OCI-LY3 (cell line): Measurements from ENCODE around the gene IMPG2.

Experiments
- H2AFZ ChIP-seq: fragments of 200-600, 300-600 bp; shearing (Covaris generic); 2 replicates; pipeline ENCODE4 v1.6.0; 2014; ENCODE audit warnings: antibody characterized with exemption, low read depth, low read length
- H3K27ac ChIP-seq: fragments of 200-600, 300-600 bp; sonication (generic); 2 replicates; pipeline ENCODE4 v1.5.1; 2014; ENCODE audit warnings: mild to moderate bottlenecking, low read length, moderate library complexity, mixed read lengths
- H3K27me3 ChIP-seq: fragments of 200-600, 300-600 bp; sonication (generic); 2 replicates; pipeline ENCODE4 v1.6.1; 2014; ENCODE audit warnings: low read depth, low read length, mixed read lengths
- H3K36me3 ChIP-seq: fragments of 200-600, 300-600 bp; sonication (generic); replicated peaks from 2 replicates; pipeline ENCODE3; 2014; ENCODE audit warnings: low read depth, low read length, mixed read lengths
- H3K4me1 ChIP-seq: fragments of 300-600, 200-600 bp; sonication (generic); 2 replicates; pipeline ENCODE4 v1.6.1; 2014; ENCODE audit warnings: low read length, mixed read lengths
- H3K4me2 ChIP-seq: fragments of 200-600, 300-600 bp; sonication (generic); 2 replicates; pipeline ENCODE4 v1.6.1; 2014; ENCODE audit warnings: low read length, mixed read lengths
- H3K4me3 ChIP-seq: fragments of 300-600, 200-600 bp; sonication (generic); 2 replicates; pipeline ENCODE4 v1.5.1; 2014; ENCODE audit warnings: antibody characterized with exemption, mild to moderate bottlenecking, low read length, moderate library complexity
- H3K79me2 ChIP-seq: fragments of 300-600, 200-600 bp; shearing (Covaris generic); 2 replicates; pipeline ENCODE4 v1.6.1; 2014; ENCODE audit warnings: mild to moderate bottlenecking, low read length, mixed read lengths
- H3K9ac ChIP-seq: fragments of 300-600, 200-600 bp; shearing (Covaris generic); 2 replicates; pipeline ENCODE4 v1.6.0; 2014; ENCODE audit warnings: mild to moderate bottlenecking, low read length, moderate library complexity
- H3K9me3 ChIP-seq: fragments of 200-600, 300-600 bp; shearing (Covaris generic); 2 replicates; pipeline ENCODE4 v1.6.1; 2014; ENCODE audit warnings: low read length, mixed read lengths; ENCODE audit not compliant: insufficient read depth
- H4K20me1 ChIP-seq: fragments of 200-600, 300-600 bp; sonication (generic); 2 replicates; pipeline ENCODE4 v1.6.1; 2016; ENCODE audit warnings: low read length, mixed read lengths; ENCODE audit not compliant: insufficient read depth
- CTCF ChIP-seq: fragments of 200-600, 300-600 bp; sonication (generic); IDR thresholded peaks from 2 replicates; pipeline ENCODE4 v1.5.1; 2014; ENCODE audit warnings: antibody characterized with exemption, low read length, low read depth
- EZH2phosphoT487 ChIP-seq: fragments of 200-600 bp; shearing (Covaris generic); IDR thresholded peaks from 2 replicates; pipeline ENCODE4 v1.6.1; 2018; ENCODE audit warnings: antibody characterized with exemption, mixed run types, low read depth

The IMPG2 gene

GRCh38 chr3:101279162-101279561, 41.2 kb downstream of the IMPG2 start:
- Histone ChIP-seq H2AFZ (no peak overlapping the region), H3K27me3 (no peaks in the 10 kb centered on the region), H3K4me3 (no peak overlapping the region), H3K9me3 (no peaks in the 10 kb centered on the region), H4K20me1 (no peaks in the 10 kb centered on the region), H3K9ac (no peak overlapping the region), H3K4me1 (no peaks in the 10 kb centered on the region), H3K79me2 (no peaks in the 10 kb centered on the region), H3K4me2 (no peak overlapping the region), H3K36me3 (no peaks in the 10 kb centered on the region), H3K27ac (no peak overlapping the region)
- TF ChIP-seq EZH2phosphoT487, result no peak
- no peak for TF ChIP-seq CTCF

- Histone ChIP-seq H3K4me1 (no peaks in the 10 kb centered on the region), H3K79me2 (no peaks in the 10 kb centered on the region), H3K9ac (no peak overlapping the region), H4K20me1 (no peaks in the 10 kb centered on the region), H3K36me3 (no peaks in the 10 kb centered on the region), H3K9me3 (no peaks in the 10 kb centered on the region), H3K4me2 (no peak overlapping the region), H3K4me3 (no peak overlapping the region), H3K27ac (no peak overlapping the region), H3K27me3 (no peaks in the 10 kb centered on the region), H2AFZ (no peak overlapping the region)
- TF ChIP-seq EZH2phosphoT487 (no peak), CTCF (no peak)
These were observed 41.6 kb downstream of the IMPG2 start for GRCh38 chr3:101278727-101279126.

- Histone ChIP-seq H3K36me3 (no peaks in the 10 kb centered on the region), H3K27ac (no peak overlapping the region), H3K79me2 (no peaks in the 10 kb centered on the region), H3K9ac (no peak overlapping the region), H3K9me3 (no peaks in the 10 kb centered on the region), H2AFZ (no peak overlapping the region), H3K4me3 (no peak overlapping the region), H3K27me3 (no peaks in the 10 kb centered on the region), H4K20me1 (no peaks in the 10 kb centered on the region), H3K4me2 (no peak overlapping the region), H3K4me1 (no peaks in the 10 kb centered on the region)
- no peak for TF ChIP-seq CTCF
- TF ChIP-seq EZH2phosphoT487, result no peak
These were observed 46.8 kb downstream of the IMPG2 start for GRCh38 chr3:101273608-101274007.

- H3K36me3 ChIP-seq, result no peaks in the 10 kb centered on the region
- no peaks in the 10 kb centered on the region for H3K79me2 ChIP-seq
- no peak overlapping the region for H3K4me2 ChIP-seq
- no peaks in the 10 kb centered on the region for H3K9me3 ChIP-seq
- H3K4me1 ChIP-seq, result no peaks in the 10 kb centered on the region
- H3K4me3 ChIP-seq, result no peak overlapping the region
- no peaks in the 10 kb centered on the region for H3K27me3 ChIP-seq
- TF ChIP-seq CTCF (no peak), EZH2phosphoT487 (no peak)
- H4K20me1 ChIP-seq, result no peaks in the 10 kb centered on the region
- no peak overlapping the region for H3K9ac ChIP-seq
- H3K27ac ChIP-seq, result no peak overlapping the region
- no peak overlapping the region for H2AFZ ChIP-seq
These were observed 47.2 kb downstream of the IMPG2 start for GRCh38 chr3:101273156-101273555.
